Stimulated activated CD8-positive, alpha-beta memory T cell treated with anti-CD3 and anti-CD28 coated beads, Interleukin-2, amount 100 ng/mL, for 48 hours (primary cell): ENCODE data around the gene NBL1.
A peak's percentile ranks its signal among the peaks of the same experiment; 100 is the strongest.

Experiments used
- DNase-seq, 2 donors: peaks; one replicate each; pipeline ENCODE4 v3.0.0-alpha.2; 2020; ENCODE audit warnings: low read depth in 2 of 2

NBL1 gene, protein sequence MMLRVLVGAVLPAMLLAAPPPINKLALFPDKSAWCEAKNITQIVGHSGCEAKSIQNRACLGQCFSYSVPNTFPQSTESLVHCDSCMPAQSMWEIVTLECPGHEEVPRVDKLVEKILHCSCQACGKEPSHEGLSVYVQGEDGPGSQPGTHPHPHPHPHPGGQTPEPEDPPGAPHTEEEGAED

DNA sequence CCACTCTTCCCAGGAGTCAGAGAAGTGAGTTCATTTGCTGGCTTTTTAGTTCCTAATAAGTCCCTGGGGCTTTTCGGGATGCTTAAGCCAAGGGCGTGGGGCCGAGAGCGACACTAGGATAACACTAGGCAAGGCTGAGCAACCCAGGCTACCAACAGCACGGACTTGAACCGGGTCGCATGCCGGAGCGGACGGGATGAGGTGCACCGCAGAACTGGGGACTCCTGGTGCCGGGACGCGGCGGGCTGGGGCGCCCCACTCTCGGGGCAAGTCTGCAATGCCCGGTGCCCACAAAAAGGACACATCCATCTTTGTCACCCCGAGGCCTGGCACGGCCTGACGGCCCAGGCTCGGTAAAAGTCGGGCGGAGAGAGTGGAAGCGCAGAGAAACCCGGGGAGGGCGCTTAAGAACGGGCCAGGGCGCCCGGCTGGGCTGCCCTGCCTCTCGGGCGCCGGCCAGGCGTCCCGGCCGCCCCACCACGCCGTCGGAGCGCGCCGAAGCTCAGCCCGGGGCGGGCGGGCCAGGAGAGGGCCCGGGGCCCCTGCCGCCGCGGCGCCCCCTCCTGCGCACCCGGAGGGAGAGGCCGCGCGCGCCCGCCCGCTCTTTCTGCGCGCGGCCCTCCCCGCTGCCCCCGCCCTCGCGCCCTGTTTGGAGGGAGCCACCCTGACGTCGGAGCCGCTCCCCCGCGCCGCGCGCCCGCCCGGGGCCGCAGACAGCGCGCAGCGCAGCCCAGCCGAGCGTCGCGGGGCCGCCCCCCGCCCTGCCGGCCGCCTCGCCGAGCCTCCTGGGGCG is at the start of gene NBL1:
Gene NBL1 (plus strand): TSS at position 710 of the 793 bp plus-strand sequence. CDS start 10,720 bp downstream, outside the sequence.
- DNase-seq = peak; percentile 58 to 62

DNA sequence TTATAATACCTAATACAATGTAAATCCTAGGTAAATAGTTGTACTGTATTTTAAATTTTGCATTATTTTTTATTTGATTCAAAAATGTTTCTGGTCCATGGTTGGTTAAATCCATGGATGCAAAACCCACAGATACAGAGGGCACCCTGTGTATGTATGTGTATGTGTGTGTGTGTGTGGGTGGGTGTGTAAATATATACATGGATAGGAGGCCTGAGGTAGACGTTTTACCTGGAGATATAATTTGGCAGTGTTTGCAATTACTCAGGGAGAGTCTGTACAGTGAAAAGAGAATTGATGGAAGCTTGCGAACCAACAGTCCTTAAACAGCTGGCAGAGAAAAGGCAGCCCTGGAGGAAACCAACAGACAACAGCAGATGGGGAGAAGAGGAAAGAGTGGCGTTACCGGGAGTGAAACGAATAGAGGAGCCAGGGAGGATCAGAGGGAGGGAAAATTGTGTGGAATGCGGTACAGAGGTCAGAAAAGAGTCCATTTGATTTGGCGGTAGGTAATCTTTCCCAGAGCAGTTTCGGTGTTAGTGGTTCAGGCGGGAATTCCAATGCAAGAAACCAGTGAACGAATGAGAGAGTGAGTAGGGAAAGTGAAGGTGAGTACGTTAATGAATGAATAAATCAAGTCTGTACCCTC is 47.9 kb upstream of the NBL1 start:
- no peak for DNase-seq

DNA sequence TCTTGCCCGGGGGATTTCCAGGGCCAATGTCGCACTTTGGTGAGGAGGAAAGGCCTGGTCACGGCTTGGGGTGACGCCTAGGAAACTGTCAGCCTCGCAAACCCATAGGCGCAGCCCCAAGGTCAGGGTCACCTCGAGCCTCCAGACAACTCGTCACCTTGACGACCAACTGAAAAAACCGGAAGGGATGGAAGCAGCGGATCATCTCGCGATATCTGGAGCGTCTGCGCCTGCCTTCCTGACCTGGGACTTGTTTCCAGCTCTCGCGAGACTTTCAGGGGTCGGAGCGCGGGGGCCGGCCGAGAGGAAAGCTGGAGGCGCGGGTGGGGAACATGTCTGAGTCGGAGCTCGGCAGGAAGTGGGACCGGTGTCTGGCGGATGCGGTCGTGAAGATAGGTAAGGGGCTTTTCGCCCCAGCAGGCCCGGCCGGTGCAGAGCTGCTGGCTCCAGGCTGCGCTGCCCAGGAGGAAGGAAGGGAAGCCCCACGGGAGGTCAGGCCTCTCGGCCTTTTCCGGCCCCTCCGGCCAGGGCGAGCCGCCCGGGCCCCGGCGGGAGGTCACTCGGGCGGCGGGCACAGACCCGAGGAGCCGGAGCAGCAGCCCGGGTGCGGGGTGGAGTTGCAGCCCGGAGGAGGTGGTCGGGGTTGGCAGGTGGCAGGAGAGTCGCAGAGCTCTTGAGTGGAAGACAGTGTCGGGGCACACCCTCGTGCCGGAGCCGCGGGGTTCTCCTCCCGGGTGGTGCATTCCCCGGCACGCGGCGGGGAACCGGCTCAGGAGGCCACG is 47.2 kb upstream of the NBL1 start:
- DNase-seq = peak; percentile 96 to 97

DNA sequence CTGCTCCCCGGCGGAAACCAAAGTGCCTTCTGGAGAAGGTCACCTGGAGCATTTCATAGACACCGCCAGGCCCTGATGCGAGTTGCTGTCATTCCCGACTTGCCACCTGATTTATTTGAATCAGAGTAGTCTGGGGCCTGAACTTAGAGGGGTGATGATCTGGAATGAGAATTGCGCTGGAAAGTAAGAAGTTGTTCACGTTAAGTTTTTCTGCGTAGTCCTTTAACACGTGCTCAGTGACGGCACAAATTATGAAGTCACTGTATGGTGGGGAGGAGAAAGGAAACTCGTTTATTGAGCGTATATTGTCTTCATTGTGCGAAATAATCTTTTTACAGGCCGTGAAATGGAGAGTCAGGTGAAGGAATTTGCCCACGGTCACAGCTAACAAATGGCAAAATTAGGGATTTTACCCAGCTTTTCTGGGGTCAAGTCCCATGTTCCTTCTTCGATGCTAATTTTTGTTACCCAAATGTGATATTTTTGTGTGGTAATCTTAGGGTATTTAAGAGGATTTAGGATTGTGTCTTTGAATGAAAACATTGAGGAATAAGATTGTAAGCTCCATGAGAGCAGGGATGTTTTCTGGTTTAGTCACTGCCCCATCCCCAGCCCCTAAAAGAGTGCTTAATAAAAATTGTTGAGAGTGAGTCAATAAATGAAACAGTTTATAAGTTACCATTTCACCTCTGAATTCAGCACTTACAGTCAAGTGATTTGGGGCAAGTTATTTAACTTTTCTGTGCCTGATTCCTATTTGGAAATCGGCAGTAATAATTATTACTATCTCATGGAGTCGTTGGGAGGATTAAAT is 46.4 kb upstream of the NBL1 start:
- DNase-seq = no peak

DNA sequence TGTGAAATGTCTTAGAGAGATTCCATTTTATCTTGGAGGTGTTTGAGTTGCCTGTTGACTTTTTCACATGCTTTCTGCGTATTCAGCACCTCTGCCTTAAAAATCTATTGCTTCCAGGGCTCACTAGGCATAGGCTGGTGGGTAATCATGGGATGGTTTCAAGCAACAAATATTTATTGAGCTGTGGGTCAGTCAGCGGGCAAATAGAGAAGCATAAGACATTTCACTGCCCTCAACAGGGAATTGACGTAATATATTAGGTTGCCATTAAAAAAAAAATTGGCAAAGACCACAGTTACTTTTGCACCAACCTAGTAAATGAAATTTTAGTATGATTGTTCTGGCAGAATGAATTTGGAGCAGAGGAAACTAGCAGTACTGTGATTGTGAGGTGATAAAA is 44.3 kb upstream of the NBL1 start:
- no peak for DNase-seq

DNA sequence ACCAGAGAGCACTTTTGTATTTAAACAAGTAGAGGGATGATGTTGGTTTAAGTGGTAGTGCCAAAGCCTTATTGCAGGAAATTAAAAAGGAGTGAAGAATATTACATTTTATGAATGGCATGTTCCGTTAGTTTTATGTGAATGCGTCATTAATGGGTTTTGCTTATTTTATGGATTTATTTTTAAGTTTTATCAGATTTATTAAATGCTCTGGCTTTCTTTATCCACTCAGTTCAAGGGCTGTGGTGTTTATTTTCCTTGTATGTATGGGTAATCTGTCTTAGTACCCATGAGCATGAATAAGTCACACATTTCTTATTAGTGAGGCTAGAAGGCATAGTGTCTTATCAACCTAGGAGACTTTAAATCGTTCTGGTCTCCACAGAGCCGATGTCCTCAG is 41.6 kb upstream of the NBL1 start:
- no peak for DNase-seq

DNA sequence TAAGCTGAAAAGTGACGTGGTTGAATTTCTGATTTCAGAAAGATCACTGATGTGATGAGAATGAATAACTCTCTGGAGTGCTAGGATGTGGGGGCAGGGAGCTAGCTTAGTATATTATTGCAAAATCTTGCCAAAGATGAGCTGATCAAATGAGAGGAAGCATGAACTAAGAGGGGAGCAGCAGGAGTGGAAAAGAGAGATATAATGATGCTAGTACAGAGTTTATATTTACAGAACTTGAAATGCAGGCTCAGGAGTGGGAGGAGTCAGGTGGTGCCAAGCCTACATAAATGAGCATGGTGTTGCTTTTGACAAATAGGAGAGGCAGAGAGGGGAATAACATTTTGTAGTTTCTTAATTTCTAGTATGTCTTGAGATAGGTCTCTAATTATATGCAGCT is 38.1 kb upstream of the NBL1 start:
- no peak for DNase-seq

DNA sequence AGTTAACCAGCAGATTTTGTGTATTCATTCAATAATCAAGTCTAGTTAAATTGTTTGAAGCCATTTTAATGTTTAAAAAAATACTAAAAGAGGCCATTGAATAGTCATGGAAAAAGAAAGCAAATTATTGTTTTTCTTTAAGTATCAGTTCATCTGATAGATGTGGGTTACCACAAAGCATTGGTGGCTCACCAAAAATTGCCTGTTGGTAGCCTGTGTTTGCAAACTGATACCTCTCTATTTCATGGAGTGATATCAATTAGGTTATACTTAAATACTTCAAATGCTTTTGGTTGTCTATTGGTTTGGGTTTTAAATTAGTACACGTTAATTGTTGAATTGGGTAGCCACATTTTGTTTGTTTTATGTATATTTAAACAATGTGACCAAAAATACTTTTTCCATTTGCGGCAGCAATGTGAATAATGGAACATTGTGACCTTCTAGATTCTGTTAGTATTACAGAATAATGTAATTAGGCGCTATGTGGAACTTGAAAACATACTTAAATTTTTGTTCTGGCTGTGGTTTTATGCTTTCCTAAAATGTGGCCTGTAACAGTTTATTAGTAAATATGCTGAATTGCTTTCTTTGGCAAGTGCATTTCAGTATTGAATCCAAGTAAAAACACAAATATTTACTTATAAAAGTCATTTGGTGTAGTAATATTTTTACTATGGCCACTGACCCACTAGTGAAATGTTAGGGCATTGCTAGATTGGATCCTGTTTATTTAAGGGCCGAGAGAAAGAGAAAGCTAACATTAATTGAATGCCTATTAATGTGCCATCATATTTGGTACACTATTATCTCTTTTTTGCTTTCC is 37.1 kb upstream of the NBL1 start:
- no peak for DNase-seq

DNA sequence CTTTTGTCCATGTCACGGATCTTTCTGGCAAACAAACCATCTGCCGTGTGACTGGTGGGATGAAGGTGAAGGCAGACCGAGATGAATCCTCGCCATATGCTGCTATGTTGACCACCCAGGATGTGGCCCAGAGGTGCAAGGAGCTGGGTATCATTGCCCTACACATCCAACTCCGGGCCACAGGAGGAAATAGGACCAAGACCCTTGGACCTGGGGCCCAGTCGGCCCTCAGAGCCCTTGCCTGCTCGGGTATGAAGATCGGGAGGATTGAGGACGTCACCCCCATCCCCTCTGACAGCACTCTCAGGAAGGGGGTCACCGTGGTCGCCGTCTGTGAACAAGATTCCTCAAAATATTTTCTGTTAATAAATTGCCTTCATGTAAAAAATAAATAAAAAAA is 35.9 kb upstream of the NBL1 start:
- no peak for DNase-seq

DNA sequence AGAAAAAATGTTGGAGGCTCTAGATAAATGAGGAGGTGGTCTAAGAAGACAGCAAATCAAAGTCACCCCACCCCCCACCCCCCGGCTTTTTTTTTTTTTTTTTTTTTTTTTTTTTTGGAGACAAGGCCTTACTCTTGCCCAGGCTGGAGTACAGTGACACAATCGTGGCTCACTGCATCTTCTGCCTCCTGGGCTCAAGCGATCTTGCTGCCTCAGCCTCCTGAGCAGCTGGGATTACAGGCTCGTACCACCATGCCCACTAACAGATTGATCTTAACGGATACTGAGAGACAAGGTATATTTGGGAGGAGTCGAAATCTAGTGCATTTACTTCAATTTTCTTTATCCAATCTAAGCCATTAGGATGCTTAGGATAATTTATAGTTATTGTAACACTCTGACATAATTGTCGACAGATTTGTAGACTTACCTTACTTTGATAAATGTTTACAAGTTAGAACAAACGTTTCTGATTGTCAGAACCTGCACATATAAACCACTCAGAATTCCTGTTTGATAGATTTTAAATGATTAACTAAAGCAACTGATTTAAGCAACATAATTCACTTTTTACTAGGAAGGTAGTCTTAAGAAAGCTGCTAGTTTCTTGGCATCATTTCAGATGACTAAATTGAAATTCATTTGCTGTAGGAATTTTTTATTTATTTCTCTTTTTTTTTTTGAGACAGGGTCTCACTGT is 33.7 kb upstream of the NBL1 start:
- no peak for DNase-seq

DNA sequence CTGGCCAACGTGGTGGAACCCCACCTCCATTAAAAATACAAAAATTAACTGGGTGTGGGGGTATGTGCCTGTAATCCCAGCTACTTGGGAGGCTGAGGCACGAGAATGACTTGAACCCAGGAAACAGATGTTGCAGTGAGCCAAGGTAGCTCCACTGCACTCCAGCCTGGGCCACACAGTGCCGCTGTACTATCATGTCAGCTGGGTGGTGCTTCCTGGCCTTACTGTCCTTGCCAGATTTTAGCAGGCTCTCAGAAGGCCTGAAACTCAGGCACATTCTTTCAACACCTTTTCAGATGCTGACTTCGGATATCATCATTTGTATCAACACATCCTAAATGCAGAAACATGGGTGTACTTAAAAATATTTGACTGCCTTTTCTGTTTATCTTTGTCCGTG is 31.6 kb upstream of the NBL1 start:
- DNase-seq = no peak

DNA sequence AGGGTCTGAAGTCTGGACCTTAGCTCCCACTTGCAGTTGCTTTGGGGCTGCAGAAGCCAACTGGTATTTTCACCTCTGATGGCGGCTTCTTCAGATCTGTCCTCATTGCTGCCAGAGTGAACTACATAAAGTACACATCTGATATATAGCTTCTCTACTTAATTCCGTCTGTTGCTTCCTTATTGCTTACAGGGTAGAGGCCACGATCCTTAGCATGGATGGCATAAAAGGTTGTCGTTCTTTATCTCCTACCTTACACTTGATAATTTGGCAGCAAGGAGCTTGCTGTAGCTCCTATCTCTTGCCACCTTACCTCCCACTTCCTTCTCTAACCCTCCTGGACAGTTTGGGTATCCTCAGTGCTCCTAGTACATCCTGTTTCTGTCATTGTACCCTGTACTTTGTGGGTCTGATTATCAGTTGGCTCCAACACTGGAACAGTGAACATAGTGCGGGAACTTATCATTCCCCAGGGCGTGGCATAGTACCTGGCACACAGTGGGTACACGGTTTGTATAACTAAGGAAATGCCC is 30.9 kb upstream of the NBL1 start:
- no peak for DNase-seq

DNA sequence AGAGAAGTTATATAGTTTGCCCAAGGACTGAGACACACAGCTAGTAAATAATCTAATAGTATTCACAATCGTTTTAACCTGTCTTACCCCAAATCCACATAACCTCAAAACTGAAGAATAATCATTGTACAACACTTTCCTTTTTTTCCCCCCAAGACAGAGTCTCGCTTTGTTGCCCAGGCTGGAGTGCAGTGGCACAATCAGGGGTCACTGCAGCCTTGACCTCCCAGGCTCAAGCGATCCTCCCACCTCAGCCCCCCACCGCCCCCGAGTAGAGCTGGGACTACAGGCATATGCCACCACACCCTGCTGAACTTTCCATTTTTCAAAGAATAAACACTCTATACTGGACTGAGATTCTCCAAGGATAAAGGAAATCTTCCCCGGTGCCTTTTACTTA is 28.7 kb upstream of the NBL1 start:
- no peak for DNase-seq

DNA sequence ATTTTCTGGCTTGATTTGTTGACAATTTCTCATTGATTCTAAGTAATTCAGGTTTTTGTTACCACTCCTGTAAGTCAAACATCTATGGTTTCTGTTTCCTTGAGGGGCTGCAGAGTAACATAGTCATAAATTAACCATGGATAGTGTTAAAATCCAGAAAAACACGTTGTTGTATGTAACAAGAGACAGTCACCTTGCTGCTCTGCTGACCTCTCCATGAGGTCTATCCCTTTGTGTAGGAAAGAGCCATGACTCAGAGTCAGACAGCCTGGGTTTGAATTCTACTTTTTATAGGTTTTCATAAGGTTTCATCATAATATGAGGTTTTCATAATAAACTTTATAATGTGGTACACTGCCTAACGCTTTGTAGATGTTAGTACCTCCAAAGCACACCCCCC is 27.6 kb upstream of the NBL1 start:
- no peak for DNase-seq

DNA sequence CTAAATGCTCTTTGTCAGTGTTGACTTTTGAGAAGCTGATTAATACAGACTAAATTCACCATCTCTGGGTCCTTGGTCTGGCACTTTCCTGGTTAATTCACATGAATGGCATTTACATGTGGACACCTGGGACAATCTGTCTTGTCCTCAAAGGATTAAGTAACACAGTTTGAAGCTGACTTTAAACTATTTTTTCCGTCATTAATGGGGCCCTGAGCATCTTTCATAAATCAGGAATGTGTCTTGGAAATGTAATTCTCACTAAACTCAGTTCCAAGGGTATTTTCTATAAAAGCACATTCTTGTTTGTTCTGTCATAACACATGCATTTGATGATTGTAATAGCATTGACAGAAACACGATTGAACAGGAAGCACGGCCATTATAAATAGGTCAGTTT is 26.7 kb upstream of the NBL1 start:
- no peak for DNase-seq

DNA sequence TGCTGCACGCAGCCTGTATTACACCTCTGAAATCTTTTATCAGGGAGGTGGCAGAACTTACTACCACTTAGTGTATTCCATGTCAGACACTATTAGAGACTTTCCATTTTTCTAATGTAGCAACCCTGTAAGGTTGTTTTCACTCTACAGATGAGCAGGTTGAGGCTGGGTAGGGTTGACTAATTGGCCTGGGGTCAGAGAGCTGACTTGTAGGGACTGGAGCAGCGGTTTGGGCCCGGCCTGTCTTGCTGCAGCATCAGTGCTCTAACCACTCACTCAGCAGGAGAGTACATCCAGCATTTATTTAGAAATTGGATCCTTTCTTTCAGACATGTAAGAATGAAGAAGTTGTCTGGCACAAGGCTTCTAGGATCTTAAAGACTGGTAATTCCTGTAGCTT is 25.7 kb upstream of the NBL1 start:
- DNase-seq = no peak

DNA sequence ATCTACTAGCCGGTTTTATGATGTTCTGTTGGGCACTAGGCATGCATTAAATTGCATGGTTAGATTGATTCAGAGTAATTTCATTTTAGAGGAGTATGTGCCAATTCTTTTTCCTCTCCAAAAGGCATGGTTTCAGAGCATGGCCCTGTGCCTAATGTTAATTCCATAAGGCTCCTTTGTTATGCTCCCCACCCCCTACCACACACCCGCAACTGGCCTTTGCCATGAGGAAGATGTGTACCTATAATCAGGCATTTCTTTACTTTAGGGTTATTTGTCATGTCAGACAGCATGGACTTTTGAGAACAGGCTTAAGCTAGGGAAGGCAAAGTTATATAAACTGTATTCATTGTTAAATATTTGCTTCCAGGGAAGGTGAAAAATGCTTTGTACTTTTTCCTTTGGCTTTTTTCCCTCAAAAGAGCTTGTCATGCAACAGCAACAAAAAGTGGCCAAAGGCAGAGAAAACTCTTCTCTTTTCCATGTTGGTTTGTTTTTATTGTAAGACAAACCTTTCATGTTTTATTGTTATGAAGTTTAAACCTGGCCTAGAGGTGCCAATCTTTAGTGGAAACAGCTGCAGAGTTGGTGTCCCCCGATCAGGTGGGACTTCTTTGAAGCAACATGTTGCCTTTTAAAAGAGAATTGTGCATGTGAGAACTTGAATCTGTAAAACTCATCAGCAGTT is 24.3 kb upstream of the NBL1 start:
- no peak for DNase-seq

DNA sequence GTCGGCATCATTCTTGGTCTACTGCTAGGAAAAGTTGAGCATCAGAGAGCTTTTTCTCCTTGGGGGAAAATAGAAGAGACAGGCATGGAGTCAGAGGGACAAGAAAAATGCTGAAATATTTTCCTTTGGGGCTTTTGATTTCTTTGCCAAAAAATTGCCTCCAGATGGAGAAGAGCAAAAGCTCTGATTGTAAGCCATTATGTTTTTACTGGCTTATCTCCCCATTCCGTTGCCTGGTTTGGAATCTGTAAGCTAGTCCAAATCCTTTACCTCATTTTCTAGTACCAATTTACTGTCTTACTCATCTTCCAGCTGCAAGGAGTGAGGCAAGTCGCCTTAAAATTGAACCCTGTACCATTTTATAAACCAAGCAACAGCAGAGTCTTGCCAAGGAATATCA is 23.3 kb upstream of the NBL1 start:
- no peak for DNase-seq

DNA sequence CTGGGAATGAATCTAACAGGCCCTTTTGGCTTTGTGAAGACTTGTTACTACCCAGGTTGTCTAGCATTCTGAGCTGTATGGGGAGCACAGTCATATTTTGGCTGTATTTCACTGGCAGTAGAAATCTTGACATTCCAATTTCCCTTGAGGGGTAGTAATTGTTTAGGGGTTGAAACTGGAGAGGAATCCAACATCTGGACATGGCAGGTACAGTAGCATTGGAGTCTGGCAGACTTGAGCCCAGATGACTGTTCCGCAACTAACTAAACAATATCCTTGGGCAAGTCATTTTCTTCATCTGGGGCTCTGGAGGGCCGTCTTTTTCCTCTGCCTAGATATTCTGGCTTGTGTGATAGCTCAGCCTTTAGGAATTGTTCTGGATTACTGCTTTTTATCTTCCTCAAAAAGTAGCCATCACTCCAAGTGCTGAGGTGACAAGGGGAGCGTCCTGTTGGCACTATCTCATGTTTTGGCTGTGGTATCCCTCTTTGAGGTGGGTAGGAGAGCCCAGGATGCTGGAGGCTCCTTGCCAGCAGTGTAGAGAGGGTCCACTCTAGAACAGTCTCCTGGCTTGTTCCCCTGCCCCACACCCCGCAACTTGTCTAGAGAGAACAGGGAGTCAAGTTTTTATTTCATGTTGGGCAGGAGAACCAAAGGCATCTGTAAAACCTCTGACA is 22.7 kb upstream of the NBL1 start:
- no peak for DNase-seq
